PC-3 (cell line): ENCODE data around the gene DNAH17. TPM values are rescaled to one million over a fixed set of nuclear protein-coding genes. Genes with fewer than 3 reads are reported as not detected.

Experiments
- ATAC-seq: fragments of 200-7000 bp; cut with Tn5 transposase; 2 replicates; pipeline ENCODE4 v1.9.1; 2020; ENCODE audit warnings: mild to moderate bottlenecking, moderate library complexity
- BruUV-seq: library from RNA; stranded (reverse); fragments of 400-500 nt; replicated peaks from 2 replicates; lab custom pipeline; 2021; lab: Mats Ljungman, UMichigan
- CTCF ChIA-PET: fragments of 300-600 bp; sonication (Branson Sonifier 250); formaldehyde crosslinking; loops from one replicate; lab custom pipeline; 2022; ENCODE audit warnings: antibody characterized with exemption; lab: Charles Lee
- POLR2A ChIA-PET: fragments of 300-600 bp; sonication (Branson Sonifier 250); formaldehyde crosslinking; loops from one replicate; lab custom pipeline; 2022; ENCODE audit warnings: antibody characterized with exemption; ENCODE audit not compliant: unreplicated experiment; lab: Charles Lee
- DNase-seq: peaks from one replicate; pipeline ENCODE4 v3.0.0-alpha.2; 2015
- H2AFZ ChIP-seq: fragments of 300-600 bp; sonication (generic); 2 replicates; pipeline ENCODE4 v1.6.0; 2016; ENCODE audit warnings: antibody characterized with exemption, low read length
- H3F3A ChIP-seq: fragments of 300-600 bp; sonication (generic); one replicate; pipeline ENCODE4 v1.6.0; 2017; ENCODE audit warnings: antibody characterized with exemption, low read length, control low read depth, mild to moderate bottlenecking; ENCODE audit not compliant: unreplicated experiment
- H3K27ac ChIP-seq: fragments of 300-600 bp; sonication (generic); 2 replicates; pipeline ENCODE4 v1.5.1; 2016; ENCODE audit warnings: mild to moderate bottlenecking, low read length
- H3K27me3 ChIP-seq: fragments of 300-600 bp; sonication (generic); 2 replicates; pipeline ENCODE4 v1.6.1; 2016; ENCODE audit warnings: low read length, mixed read lengths
- H3K36me3 ChIP-seq: fragments of 300-600 bp; sonication (generic); 2 replicates; pipeline ENCODE4 v1.6.1; 2016; ENCODE audit warnings: low read depth, mixed run types, low read length, mixed read lengths
- H3K4me1 ChIP-seq: fragments of 300-600 bp; sonication (generic); 2 replicates; pipeline ENCODE4 v1.5.1; 2016; ENCODE audit warnings: low read length; ENCODE audit not compliant: insufficient read depth
- H3K4me2 ChIP-seq: fragments of 300-600 bp; sonication (generic); 2 replicates; pipeline ENCODE4 v1.6.0; 2016; ENCODE audit warnings: low read length
- H3K4me3 ChIP-seq: fragments of 300-600 bp; sonication (generic); 2 replicates; pipeline ENCODE4 v1.5.1; 2016; ENCODE audit warnings: mild to moderate bottlenecking, low read length, mixed read lengths
- H3K79me2 ChIP-seq: fragments of 300-600 bp; sonication (generic); 2 replicates; pipeline ENCODE4 v1.6.1; 2017; ENCODE audit warnings: low read length, mixed read lengths
- H3K9ac ChIP-seq: fragments of 300-600 bp; sonication (generic); 2 replicates; pipeline ENCODE4 v1.6.0; 2016; ENCODE audit warnings: mild to moderate bottlenecking, low read length
- H3K9me2 ChIP-seq: fragments of 300-600 bp; sonication (generic); replicated peaks from 2 replicates; pipeline ENCODE4 v1.6.1; 2016; ENCODE audit warnings: mixed run types, low read length, mixed read lengths
- H3K9me3 ChIP-seq: fragments of 300-600 bp; sonication (generic); 2 replicates; pipeline ENCODE4 v1.6.1; 2016; ENCODE audit warnings: low read length, mixed read lengths
- H4K20me1 ChIP-seq: fragments of 300-600 bp; sonication (generic); 2 replicates; pipeline ENCODE4 v1.6.1; 2016; ENCODE audit warnings: low read length, mixed read lengths
- EZH2 ChIP-seq: fragments of 300-600 bp; sonication (generic); IDR thresholded peaks from one replicate; pipeline ENCODE4 v1.6.1; 2017; ENCODE audit warnings: antibody characterized with exemption, mild to moderate bottlenecking, low read length; ENCODE audit not compliant: unreplicated experiment
- EZH2phosphoT487 ChIP-seq: fragments of 300-600 bp; sonication (generic); IDR thresholded peaks from 2 replicates; pipeline ENCODE4 v1.6.1; 2018; ENCODE audit warnings: mild to moderate bottlenecking, antibody characterized with exemption, low read length, borderline replicate concordance
- intact Hi-C: fragments of 100-400 bp; cut with micrococcal nuclease; formaldehyde crosslinking; loops from 2 replicates; pipeline ENCODE4 v1.9.0; 2023
- total RNA-seq: library from RNA; depleted of rRNA; stranded (reverse); fragments of >200 nt; gene quantifications from 2 replicates; pipeline ENCODE4 v1.2.3, GENCODE V29; 2014
- TF ChIP-seq, protein P1 (sequence below): fragments of 300-600 bp; sonication (generic); conservative IDR thresholded peaks from 2 replicates; pipeline ENCODE4 v1.5.1; 2017; ENCODE audit warnings: antibody characterized with exemption, low read depth, mild to moderate bottlenecking, low read length

DNAH17 gene
- total RNA-seq, 1 experiment from 2014 or later = 0.04 TPM

DNA sequence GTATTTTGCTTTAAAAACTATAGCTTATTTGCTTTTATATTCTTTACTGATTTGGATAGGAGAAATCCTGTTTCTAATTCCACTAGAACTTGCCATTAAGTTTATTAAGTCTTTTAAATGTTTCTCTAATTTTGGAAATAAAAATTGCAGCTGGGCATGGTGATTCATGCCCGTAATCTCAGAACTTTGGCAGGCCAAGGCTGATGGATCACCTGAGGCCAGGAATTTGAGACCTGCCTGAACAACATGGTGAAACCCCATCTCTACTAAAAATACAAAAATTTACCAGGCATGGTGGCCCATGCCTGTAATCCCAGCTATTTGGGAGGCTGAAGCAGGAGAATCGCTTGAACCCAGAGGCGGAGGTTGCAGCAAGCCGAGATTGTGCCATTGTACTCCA, 30.7 kb downstream of the DNAH17 start:
- ATAC-seq (no peak), DNase-seq (peak; percentile 28)
- ChIA-PET POLR2A (interaction anchor here (0.6 kb wide), 1 partner anchor 11 kb away, joined by 5 read pairs; no protein-coding TSS in a partner anchor), CTCF (interaction anchor here (0.6 kb wide), 1 partner anchor 317 kb away, joined by 3 read pairs; no protein-coding TSS in a partner anchor)
- Histone ChIP-seq H3K9me2 (no peaks in the 10 kb centered on the region), H3K27ac (no peak overlapping the region), H3K4me1 (peaks cover 13% of the 10 kb centered on the region), H3K4me2 (no peak overlapping the region), H3K79me2 (no peaks in the 10 kb centered on the region), H4K20me1 (no peaks in the 10 kb centered on the region), H3F3A (no peaks in the 10 kb centered on the region), H3K9me3 (no peaks in the 10 kb centered on the region), H3K9ac (no peak overlapping the region), H3K36me3 (no peaks in the 10 kb centered on the region), H3K4me3 (no peak overlapping the region), H3K27me3 (peaks cover 21% of the 10 kb centered on the region; the same call in 1 of the 2 replicates), H2AFZ (no peak overlapping the region)
- intact Hi-C loops = no loop called here
- TF ChIP-seq EZH2phosphoT487 (no peak), EZH2 (no peak)
- no TSS peak for BruUV-seq

DNA sequence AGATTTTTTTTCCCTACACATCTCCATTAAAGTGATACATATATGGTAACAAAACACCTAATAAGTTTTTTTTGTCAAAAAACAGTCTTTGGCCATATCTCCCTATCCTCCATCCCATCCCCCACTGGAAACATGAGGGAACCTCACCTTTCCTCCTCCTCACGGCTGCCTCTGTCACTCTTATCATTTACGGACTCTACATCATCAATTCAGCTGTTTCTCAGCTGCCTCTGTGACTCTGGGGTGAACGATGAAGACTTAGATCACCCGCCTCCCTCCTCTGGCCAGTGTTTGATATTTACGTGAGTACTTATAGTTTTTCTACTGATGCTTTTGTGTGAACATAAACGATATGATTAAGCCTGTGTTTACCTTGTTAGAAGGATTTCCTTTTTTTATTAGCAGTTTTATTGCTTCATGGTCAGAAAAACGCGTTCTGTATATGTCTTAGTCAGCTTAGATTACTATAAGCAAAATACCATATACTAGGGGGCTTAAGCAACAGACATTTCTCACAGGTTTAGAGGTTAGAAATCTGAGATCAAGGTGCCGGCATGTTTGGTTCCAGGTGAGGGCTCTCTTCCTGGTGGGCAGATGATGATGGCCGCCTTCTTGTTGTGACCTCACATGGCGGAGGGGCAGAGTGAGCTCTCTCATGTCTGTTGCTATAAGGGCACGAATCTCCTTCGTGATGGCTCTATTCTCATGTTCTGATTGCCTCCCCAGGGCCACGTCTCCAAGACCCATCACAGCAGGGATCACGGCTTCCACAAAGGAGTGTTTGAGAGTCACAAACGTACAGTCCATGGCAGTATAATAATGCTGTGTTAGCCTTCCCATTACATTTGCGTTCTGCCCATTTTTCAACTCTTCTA, 32.1 kb downstream of the DNAH17 start:
- Histone ChIP-seq H3K4me1 (peaks cover 15% of the 10 kb centered on the region), H3K4me3 (no peak overlapping the region), H3K9me2 (no peaks in the 10 kb centered on the region), H3K4me2 (no peak overlapping the region), H2AFZ (no peak overlapping the region), H3K9me3 (no peaks in the 10 kb centered on the region), H3K27ac (0 out of 2 replicates have a peak overlapping the region, but pooled peaks have one; percentile 11), H3K9ac (no peak overlapping the region), H3K79me2 (no peaks in the 10 kb centered on the region), H3F3A (no peaks in the 10 kb centered on the region), H3K27me3 (0 out of 2 replicates have a peak, but pooled peaks cover 9% of the 10 kb centered on the region), H3K36me3 (no peaks in the 10 kb centered on the region), H4K20me1 (no peaks in the 10 kb centered on the region)
- no TSS peak for BruUV-seq
- no peak for TF ChIP-seq EZH2
- TF ChIP-seq, protein P1, sequence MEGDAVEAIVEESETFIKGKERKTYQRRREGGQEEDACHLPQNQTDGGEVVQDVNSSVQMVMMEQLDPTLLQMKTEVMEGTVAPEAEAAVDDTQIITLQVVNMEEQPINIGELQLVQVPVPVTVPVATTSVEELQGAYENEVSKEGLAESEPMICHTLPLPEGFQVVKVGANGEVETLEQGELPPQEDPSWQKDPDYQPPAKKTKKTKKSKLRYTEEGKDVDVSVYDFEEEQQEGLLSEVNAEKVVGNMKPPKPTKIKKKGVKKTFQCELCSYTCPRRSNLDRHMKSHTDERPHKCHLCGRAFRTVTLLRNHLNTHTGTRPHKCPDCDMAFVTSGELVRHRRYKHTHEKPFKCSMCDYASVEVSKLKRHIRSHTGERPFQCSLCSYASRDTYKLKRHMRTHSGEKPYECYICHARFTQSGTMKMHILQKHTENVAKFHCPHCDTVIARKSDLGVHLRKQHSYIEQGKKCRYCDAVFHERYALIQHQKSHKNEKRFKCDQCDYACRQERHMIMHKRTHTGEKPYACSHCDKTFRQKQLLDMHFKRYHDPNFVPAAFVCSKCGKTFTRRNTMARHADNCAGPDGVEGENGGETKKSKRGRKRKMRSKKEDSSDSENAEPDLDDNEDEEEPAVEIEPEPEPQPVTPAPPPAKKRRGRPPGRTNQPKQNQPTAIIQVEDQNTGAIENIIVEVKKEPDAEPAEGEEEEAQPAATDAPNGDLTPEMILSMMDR = no peak
- TF ChIP-seq EZH2phosphoT487 = no peak
- ChIA-PET CTCF (no interaction called here), POLR2A (no interaction called here)
- intact Hi-C loops = no loop called here
- ATAC-seq = peak; percentile 70
- peak; percentile 68 for DNase-seq

DNA sequence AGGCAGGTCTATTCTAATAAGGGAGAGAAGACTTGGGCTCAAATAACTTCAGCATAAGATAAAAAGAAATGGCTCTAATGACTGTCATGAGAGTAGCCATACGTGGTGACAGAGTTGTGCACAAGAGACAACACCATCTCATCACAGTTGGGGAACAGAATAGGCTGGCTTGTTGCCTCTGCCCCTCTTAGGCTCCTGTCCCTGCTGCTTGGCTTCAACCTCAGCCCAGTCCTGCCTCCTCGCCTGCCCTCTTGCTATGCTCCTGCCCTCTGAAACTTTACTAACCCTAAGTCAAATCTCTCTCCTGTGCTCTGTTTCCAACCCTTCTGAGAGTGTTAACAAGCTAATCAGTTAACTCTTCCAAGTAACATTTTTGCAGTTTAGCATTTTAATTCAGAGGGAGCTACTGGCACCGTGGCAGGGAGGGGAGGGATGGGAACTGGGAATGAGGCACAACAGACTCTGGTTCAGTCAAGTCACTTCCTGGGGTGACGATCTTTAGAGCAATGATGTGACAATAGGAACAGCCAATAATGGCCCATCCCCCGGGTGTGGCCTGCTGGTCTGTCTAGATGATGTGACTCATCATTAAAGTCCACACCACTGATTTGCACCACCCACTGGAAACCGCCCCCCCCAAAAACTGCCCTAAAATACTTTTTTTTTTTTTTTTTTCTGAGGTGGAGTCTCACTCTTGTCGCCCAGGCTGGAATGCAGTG, 35.5 kb downstream of the DNAH17 start:
- Histone ChIP-seq H3F3A (no peaks in the 10 kb centered on the region), H3K9ac (peak overlapping the region; percentile 25), H2AFZ (no peak overlapping the region), H3K27me3 (no peaks in the 10 kb centered on the region), H3K27ac (peak overlapping the region; percentile 62), H3K36me3 (no peaks in the 10 kb centered on the region), H3K4me1 (peaks cover 21% of the 10 kb centered on the region), H3K4me2 (peak overlapping the region; percentile 23), H3K4me3 (no peak overlapping the region), H3K9me2 (no peaks in the 10 kb centered on the region), H4K20me1 (no peaks in the 10 kb centered on the region), H3K9me3 (no peaks in the 10 kb centered on the region), H3K79me2 (no peaks in the 10 kb centered on the region)
- DNase-seq (peak; percentile 82), ATAC-seq (peak; percentile 58)
- ChIA-PET CTCF (interaction anchor here (0.6 kb wide), 1 partner anchor 454 kb away, joined by 3 read pairs; no protein-coding TSS in a partner anchor), POLR2A (interaction anchor here (0.6 to 0.7 kb wide), 2 partner anchors 20 to 27 kb away, joined by 3 read pairs; no protein-coding TSS in a partner anchor)
- intact Hi-C loops = no loop called here
- TF ChIP-seq, protein P1 = no peak
- TF ChIP-seq EZH2 = no peak
- TF ChIP-seq EZH2phosphoT487 = no peak
- BruUV-seq = no TSS peak
